Measurements from ENCODE around the gene KATNB1.
"Not testable (repeated sequence)": the region's sequence is repeated elsewhere in the genome, so short reads cannot be mapped to it uniquely, and the experiment has no call there.

Gene KATNB1

DNA sequence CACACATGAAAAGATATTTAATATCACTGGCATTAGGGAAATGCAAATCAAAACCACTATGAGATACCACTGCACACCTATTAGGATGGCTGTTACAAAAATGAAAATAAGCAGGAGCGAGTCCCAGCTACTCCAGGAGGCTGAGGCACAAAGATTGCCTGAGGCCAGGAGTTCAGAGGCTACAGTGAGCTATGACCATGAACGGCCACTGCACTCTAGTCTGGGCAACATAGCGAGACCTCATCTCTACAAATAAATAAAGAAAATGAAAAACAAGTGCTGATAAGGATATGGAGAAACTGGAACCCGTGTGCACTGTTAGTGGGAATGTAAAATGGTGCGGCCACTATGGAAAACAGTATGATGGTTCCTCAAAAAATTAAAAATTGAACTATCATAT lies 43.1 kb downstream of the KATNB1 start:
- no peak for DNase-seq

DNA sequence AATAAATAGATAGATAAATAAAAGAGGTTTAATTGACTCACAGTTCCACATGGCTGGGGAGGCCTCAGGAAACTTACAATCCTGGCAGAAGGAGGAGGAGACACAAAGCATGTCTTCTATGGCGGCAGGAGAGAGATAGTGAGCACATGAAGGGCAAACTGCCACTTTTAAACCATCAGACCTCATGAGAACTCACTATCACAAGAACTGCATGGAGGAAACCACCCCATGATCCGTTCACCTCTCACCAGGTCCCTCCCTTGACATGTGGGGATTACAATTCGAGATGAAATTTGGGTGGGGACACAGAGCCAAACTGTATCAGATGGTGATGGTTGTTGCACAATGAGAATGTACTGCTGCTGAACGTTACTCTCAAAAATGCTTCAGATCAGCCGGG lies 44.3 kb downstream of the KATNB1 start:
- DNase-seq: not testable (repeated sequence)

DNA sequence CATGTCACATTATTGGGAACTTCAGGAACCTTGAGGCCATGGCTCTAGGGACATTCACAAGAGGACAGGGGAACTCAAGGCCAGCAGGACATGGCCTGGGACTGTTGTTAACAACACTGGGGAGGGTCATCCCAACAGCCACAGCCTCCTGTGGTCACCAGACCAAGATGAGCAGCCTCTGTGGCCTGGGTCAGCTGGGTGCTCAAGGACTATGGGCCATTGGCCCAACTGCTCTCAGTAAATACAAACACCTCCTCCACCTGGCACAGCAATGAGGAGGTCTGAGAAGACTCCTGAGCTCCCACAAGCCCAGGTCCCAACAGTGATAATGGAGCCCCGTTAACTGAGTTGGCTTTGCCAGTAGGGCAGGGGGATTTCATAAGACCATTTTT lies 45.8 kb downstream of the KATNB1 start:
- no peak for DNase-seq

DNA sequence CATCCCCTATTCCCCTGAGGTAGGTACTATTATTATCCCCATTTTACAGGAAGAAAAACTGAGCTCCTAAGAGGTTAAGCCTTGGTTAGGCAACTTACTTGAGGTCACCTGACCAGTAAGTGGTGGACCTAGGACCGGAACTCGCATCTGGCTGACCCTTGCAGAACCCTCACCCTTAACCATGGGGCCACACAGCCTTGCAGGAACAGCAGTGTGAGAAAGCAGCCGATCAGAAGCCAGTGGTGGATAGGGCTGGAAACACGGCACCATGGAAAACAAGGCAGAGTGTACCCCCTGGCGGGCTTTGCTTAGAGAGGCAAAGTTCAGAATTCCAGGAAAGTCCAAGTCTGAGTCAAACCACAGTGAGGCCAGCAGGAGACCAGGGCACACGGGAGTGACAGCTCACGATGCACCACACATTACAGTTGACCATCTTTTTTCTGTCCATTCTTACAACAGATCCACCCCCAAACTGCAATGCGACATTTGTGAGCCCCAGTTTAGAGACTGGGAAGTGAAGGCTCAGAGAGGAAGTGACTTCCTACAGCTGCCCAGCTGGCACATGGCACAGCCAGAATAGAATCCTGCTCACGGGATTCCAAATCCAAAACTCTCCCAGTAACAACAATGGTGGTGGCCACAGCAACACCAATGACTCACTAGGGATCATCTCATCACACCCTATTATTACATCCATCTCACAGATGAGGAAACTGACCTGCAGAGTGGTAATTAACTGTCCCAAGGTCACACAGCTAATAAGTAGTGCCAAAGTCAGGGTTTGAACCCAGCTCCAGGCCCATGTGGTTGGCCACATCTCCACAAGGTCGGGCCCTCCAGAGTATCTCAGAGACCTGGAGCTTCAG lies 46.4 kb downstream of the KATNB1 start:
- no peak for DNase-seq

DNA sequence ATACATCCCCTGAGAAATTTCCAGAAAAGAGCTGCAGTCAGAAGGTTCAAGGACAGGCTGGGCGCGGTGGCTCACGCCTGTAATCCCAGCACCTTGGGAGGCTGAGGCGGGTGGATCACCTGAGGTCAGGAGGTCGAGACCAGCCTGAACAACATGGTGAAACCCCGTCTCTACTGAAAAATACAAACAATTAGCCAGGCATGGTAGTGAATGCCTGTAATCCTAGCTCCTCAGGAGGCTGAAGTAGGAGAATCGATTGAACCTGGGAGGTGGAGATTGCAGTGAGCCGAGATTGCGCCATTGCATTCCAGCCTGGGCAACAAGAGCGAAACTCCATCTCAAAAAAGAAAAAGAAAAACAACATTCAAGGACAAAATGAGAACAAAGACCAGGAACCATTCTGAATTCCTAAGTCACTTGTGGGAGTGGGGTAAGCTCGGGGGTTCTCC lies 47.1 kb downstream of the KATNB1 start:
- not testable (repeated sequence) for DNase-seq

DNA sequence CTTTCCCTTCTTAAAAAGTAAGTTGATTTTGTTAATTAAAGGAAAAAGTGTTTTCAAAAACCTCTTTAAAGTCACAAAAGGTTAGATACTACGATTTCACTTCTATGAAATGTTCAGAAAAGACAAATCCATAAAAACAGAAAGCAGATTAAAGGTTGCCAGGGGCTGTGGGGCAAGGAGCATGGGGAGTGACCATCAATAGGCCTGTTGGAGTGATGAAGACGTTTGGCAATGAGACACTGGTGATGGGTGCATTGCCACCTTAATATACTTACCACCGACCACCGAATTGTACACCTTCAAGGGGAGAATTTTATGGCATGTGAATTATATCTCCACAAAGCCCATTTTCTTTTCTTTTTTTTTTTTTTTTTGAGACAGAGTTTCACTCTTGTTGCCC lies 47.5 kb downstream of the KATNB1 start:
- no peak for DNase-seq

DNA sequence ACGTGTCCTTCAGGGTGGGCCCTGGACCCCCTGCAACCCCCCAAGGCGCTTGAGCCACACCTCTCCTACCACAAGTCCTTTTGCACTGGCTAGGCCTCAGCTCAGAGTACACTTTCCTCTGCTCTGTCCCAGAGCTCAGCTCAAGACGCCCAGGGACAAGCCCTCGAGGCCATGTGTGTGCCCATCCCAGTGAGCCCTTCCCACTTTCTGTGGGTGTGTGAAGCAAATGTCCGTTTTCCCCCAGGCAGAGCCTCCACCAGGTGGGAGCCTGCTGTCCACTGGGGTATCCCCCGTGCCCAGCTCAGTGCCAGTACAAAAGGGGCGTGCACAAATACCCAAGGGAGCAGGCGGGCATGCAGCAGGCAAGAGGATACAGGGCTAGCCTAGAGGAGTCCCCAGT lies 48.3 kb downstream of the KATNB1 start:
- DNase-seq: no peak

DNA sequence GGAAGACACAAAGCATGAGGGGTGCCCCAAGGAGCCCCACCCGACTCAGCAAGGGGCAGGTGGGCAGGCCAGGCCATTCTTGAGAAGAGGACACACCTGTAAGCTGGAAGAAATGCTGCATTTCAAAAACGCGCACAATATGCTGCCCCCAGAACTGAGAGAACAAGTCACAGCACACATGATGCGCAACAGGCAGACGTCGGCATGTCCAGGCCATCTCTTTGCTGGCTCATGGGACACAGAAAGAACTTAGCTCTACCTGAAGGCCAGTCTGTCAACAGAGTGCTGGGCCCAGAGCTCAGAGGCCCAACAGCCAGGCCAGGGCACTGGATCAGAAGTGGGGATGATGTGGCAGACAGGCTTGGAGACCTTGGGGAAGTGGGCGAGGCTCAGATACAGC lies 48.8 kb downstream of the KATNB1 start:
- DNase-seq: no peak

DNA sequence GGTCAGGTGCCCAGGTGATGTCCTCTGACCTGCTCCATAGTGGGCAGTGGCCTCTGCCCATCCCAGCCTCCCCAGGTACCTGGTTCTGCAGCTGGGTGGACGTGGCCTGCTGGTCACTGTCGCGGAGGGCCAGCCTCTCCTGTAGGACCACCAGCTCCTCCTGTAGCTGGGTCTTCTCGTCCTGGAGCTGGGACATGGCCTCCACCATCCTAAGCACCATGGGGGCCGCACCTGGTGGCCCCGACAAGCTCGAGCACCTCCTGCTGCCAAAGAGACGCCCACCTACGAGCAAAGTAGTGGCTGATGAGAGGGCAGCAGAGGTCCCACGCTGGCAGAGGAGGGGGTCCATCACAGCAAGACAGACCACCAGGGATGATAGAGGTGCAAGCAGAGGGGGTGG lies 49.8 kb downstream of the KATNB1 start:
- no peak for DNase-seq

DNA sequence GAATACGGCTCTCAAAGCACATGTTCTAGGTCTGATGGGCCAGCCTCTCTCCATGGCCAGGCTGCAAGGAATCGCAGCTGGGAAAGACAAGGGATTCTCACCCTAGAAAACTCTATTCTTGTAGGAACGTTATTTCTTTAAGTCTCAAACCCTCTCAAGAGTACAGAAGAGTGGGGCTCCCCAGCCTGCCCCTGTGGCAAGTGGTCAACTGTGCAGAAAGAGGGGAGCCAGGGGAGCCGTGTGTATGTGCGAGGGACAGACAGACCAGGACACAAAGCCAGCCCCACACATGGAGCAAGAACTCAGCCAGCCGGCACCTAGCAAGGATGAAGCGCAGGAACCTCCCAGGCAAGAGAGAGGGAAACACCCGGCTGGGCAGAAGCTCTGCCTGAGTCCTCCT lies 50.4 kb downstream of the KATNB1 start:
- DNase-seq: no peak

DNA sequence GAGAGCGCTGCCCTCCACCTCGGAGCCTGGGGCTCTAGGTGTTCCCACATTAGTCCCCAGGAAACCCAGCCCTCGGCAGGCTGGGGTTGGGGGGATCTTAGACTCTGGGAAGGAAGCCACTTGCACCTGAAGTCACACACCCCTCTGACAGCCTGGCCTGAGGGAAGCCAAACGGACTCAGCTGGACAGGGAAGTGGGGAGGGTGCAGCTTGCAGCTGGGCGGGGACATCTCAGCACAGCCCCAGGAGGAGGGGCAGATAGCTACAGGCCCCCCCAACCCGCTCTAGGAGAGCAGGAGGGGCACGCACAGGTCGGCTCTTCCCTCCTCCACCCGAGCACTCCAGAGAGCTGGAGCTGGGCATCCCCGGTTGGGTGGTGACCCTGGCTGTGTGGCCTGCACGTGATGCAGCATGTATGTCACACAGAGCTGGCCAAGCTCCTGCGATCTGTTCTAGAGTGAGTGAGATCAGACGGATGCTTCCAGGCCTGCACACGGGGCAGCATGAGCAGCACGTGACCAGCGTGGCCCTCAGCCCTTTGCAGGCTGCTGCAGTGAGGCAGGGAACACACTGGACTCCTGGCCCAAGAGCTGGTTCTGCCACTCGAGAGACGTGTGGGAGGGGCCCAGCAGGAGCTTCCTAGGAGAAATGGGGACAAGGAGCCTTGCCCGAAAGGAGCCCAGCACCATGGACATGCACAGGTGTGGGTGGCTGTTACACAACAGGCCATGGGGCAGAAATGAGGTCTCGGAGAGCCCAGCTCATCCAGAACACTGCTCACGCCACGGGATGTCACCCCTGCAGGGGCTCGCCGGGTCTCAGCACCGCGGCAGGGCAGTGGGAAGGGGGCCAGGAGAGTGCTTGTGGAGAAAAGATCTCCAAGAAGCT lies 51.3 kb downstream of the KATNB1 start:
- no peak for DNase-seq

DNA sequence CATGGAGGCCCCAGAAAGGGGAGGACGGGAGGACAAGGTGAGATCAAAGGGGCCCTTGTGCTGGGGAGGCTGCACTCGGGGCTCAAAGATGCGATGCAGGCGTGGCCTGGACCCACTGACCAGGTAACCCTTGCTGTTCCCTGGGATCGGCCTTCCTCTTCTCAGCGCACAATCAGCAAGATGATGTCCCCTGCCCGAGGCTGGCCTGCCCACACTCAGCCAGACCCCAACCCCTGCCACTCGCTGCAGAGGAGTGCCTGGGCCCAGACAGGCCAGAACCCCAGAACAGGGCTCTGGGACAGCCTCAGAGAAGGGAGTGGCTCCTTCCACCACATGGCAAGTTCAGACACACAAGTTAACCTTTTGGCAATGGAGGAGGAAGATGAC lies 51.9 kb downstream of the KATNB1 start:
- no peak for DNase-seq

DNA sequence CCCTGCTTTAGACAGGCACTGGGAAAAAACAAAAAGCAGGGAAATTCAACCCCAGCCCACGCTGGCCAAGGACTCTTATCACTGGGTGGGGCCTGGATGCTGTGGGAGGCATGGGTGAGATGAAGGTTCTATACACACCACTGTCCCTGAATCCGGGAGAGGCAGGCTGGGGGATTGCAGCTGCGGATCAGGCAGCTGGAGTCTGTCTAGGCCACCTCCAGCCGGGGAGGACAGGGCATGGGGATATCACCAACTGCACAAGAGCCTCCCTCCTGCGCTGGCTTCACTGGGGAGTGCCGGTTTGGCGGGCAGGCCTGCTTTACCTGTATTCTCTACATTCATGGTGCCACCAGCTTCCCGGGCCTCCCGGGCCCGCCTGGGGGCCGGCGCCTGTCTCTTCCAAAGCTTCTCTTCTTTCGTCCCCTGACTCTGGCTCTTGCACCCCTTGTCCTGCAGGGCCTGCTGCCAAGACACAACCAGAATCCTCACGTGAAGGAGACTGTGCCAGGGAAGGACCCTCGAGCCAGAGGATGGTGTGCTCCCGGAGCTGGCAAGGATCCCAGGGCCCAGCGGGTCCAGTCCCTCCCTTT lies 52.8 kb downstream of the KATNB1 start:
- DNase-seq: no peak

DNA sequence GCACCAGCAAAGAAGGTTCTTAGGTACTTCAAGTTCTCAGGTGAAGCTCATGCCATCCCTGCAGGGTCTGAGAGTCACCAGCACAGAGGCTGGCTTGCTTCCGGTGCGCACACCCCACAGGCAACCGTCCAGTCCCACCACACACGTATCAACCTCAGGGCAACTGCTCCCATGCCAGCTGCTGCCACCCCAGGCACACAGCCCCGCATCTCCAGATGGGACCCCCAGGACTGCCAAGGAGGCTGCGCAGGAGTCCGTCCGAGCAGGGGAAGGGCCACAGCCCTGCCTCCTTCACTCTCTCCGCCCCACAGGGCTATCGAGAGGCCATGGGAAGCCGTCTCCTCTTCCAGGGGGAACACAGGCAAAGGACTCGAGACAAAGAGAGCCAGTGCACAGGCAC lies 53.4 kb downstream of the KATNB1 start:
- no peak for DNase-seq

DNA sequence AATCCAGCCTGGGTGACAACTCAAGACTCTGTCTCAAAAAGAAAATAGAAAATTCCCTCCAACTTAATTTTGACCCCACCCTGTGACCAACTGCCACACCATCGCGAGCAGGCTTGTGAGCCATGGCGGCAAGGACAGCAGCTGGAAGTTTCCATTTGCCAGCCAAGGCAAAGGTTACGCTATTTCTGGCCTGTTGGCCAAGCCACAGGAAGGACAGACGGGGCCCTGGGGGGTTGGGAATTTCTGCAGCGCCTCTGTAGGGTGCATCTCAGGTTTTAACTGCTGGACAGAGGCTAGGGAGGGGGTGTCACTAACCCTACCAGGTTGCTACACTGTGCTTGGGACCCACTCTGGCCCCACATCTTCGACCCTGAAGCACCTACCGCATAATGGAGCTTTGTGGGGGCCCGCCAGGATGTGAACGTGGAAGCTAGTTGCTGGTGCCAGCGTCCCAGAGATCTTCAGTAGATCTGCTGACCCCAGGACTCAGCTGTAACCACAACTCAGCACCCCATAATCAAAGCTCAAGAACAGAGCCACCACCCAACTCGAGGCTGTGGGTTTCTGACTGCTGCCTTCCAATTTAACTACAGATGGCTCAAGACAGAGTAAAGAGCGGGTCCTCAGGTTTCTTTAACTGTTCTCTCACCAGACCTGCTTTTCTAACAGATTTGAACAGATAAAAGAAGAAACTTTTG lies 55.8 kb downstream of the KATNB1 start:
- DNase-seq: no peak

DNA sequence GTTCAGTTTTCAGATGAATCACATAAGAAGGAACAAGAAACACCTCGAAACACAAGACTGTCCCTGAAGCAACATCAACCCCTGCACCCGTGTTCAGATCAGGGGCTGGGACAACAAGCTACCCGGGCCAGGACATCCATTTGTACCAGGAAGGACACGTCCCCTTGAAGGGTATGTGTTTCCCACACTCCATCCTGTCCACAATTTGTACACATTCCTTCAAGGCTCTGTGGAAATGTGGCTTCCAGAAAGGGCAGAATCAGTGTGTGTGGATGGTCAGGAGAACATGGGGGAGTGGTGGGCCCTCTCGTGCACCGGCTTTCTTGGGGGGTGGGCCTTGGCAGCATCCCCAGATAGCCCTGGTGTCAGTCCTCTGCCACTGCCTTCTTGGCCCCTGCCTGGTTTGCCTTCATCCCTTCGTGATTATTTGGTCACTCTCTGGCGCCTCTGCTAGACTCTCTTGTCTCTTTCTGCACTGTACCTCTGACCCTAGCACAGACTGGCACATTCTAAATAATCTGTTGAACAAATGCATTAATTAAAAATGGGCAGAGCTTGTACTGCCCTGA lies 56.4 kb downstream of the KATNB1 start:
- DNase-seq: no peak

DNA sequence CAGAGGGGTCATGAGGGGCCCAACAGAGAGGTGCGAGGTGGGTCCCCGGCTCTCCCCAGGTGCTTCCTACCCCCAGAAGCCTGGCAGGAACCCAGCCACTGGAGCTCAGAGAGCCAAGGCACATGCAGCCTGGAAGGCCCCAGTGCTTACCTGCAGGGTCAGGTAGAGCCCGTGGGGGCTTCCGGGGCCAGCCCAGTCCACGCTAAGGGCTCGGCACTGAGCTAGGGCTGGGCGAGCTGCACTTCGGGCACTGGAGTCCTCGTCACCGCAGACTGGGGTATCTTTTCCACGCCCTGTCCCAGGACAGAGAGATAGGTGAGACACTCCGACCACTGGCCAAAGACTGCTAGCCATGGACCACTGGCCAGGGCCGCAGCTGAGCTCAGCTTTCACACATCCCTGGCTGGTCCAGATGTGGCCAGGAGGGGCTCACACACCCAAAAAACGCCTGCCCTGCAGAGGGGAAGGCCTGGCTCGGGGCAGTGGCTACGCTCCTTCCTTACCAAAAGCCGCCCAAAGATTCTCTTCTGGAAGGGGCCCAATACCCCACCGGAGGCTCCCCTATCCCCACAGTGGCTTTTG lies 59.4 kb downstream of the KATNB1 start:
- no peak for DNase-seq

DNA sequence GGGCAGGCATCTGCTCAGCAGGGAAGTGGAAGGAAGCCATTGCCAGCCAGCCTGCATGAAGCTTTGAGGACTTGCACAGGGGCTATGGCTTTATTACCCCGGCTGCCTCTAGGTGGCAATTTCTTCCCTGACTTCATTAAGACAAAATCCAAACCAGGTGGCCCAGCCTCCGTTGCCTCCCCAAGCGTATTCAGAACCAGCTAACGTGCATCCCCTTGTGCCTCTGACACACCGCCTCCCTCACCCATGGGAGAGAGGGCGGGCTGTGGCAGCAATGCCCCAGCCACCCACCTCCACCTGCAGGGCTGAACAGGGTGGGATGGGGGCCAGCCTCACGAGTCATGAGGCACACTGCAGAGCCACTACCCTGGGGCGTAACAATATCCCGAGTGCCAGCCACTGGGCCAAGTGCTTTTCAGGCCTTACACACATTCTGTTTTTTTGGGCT lies 59.9 kb downstream of the KATNB1 start:
- DNase-seq: no peak

DNA sequence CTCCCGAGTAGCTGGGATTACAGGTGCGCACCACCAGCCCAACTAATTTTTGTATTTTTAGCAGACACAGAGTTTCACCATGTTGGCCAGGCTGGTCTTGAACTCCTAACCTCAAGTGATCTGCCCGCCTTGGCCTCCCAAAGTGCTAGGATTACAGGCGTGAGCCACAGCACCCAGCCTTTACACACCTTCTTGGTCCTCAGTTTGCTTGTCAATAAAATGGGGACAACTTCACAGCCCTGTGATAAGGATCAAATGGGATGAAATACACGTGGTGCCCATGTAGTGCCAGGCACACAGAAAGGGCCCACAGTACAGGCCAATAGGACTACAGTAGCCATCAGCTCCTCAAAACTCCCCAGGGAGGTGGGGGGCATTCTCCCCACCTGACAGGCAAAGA lies 60.4 kb downstream of the KATNB1 start:
- not testable (repeated sequence) for DNase-seq

DNA sequence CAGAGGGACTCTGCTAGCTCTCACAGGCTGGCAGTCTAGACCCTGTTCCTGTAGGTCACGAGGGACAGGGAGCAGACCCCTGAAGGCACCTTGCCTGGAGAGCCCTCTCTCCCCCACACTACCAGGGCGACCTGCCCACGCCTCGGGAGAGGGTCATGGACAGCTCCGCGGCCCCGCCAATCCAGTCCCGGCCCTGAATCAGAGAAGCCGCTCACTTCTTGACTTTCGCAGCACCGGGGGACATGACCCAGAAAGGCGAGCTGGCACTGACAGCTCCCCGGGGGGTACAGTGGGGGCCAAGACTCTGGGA lies 61.6 kb downstream of the KATNB1 start:
- no peak for DNase-seq

DNA sequence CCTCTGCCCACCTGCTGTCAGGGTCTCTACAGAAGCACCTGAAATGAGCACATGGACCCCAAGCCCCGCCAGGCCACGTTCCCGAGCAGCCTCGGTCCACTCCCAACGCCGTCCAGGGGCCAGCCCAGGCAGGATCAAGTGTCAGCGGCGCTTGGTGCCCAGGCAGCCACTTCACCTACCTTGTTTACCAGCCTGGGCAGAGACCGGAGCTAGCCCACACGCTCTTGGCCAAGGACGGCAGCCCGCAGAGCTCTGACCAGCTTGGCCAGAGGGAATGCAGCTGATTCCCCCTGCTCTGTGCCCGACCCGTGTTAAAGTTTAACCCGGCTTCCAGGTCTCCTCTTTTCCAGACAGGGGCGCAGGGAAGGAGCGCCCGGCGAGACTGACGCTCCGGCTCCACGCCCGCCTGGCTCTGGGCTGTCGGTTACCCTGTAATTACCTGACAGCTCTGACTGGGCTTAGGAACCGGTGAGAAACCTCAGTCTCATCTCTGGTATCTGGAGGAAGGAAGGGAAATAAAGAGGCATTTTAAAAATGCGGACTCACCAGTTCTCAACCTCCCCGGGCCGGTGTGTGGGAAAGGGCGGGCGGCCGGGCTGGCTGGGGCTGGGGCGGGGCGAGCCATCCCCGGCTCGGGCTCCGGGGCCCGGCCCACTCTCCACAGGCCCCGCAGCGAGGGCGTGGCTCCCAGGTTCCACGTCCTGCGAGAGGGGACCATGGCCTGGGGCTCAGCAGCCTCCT lies 62.1 kb downstream of the KATNB1 start:
- no peak for DNase-seq
